IPS-18c (cell line): ENCODE results near the gene ALDH3B2.

ENCODE experiments used
- H3K4me3 ChIP-seq: 2 replicates; pipeline ENCODE4 v1.7.0; 2013; ENCODE audit warnings: low read depth, mild to moderate bottlenecking, low read length, moderate library complexity; ENCODE audit not compliant: insufficient read depth
- H3K9me3 ChIP-seq: one replicate; pipeline ENCODE4 v1.6.1; 2013; ENCODE audit warnings: mild to moderate bottlenecking, low read length, moderate library complexity; ENCODE audit not compliant: control insufficient read depth, insufficient read depth

ALDH3B2 gene

GRCh38 chr11:67649634-67650510, 24.6 kb downstream of the ALDH3B2 start:
- Histone ChIP-seq H3K9me3 (no peaks in the 10 kb centered on the region), H3K4me3 (no peak overlapping the region)

- no peaks in the 10 kb centered on the region for H3K9me3 ChIP-seq
- no peak overlapping the region for H3K4me3 ChIP-seq
These were observed 25.4 kb downstream of the ALDH3B2 start for GRCh38 chr11:67648796-67649613.

- Histone ChIP-seq H3K4me3 (no peak overlapping the region), H3K9me3 (peaks cover 2% of the 10 kb centered on the region)
These were observed 26.2 kb downstream of the ALDH3B2 start for GRCh38 chr11:67648140-67648795.

- H3K4me3 ChIP-seq, result no peak overlapping the region
- H3K9me3 ChIP-seq, result peaks cover 2% of the 10 kb centered on the region
These were observed 27.0 kb downstream of the ALDH3B2 start for GRCh38 chr11:67647471-67647870.

- Histone ChIP-seq H3K9me3 (peaks cover 2% of the 10 kb centered on the region), H3K4me3 (no peak overlapping the region)
These were observed 27.7 kb downstream of the ALDH3B2 start for GRCh38 chr11:67646535-67647336.

- Histone ChIP-seq H3K4me3 (no peak overlapping the region), H3K9me3 (peaks cover 2% of the 10 kb centered on the region)
These were observed 28.6 kb downstream of the ALDH3B2 start for GRCh38 chr11:67645521-67646461.

- H3K4me3 ChIP-seq, result no peak overlapping the region
- H3K9me3 ChIP-seq, result peaks cover 2% of the 10 kb centered on the region
These were observed 29.7 kb downstream of the ALDH3B2 start for GRCh38 chr11:67644472-67645418.

GRCh38 chr11:67644042-67644441, 30.4 kb downstream of the ALDH3B2 start:
- no peak overlapping the region for H3K4me3 ChIP-seq
- peaks cover 2% of the 10 kb centered on the region for H3K9me3 ChIP-seq

- H3K9me3 ChIP-seq, result peaks cover 2% of the 10 kb centered on the region
These were observed 32.0 kb downstream of the ALDH3B2 start for GRCh38 chr11:67642173-67643120.

GRCh38 chr11:67641338-67642172, 32.9 kb downstream of the ALDH3B2 start:
- Histone ChIP-seq H3K4me3 (no peak overlapping the region; the same call in 1 of the 2 replicates), H3K9me3 (peaks cover 2% of the 10 kb centered on the region)

More at GRCh38 chr11:67642173-67643120, 32.0 kb downstream of the ALDH3B2 start:
- H3K4me3 ChIP-seq, result no peak overlapping the region; the same call in 1 of the 2 replicates

- Histone ChIP-seq H3K9me3 (peaks cover 2% of the 10 kb centered on the region), H3K4me3 (no peak overlapping the region)
These were observed 33.6 kb downstream of the ALDH3B2 start for GRCh38 chr11:67640758-67641337.

GRCh38 chr11:67640021-67640757, 34.2 kb downstream of the ALDH3B2 start:
- H3K4me3 ChIP-seq, result no peak overlapping the region
- peaks cover 2% of the 10 kb centered on the region for H3K9me3 ChIP-seq
